ENCODE measurements around the gene CRIP3. TPM values are rescaled to one million over a fixed set of nuclear protein-coding genes. Genes with fewer than 3 reads are reported as not detected.

The CRIP3 gene
- total and polyA plus RNA-seq, 2 of the 4 experiments (the other 2 are of a cell fraction): not detected

GRCh38 chr6:43304361-43304760 is 4.3 kb downstream of the CRIP3 start:
- H2AK9ac ChIP-seq (replicated peaks; ENCODE audit: low read depth, low read length, poor library complexity): no peak overlapping the region
- H3K23ac ChIP-seq (ENCODE audit: low read depth, low read length): no peak overlapping the region
- H3K36me3 ChIP-seq (ENCODE audit: control insufficient read depth, insufficient read depth, low read length): no peaks in the 10 kb centered on the region
- dilution Hi-C loops (cut with HindIII; ENCODE audit: low sequenced_read_pairs, unreplicated experiment) (no loop called here), intact Hi-C loops (cut with micrococcal nuclease) (no loop called here), in situ Hi-C loops (cut with MboI; ENCODE audit: low sequenced_read_pairs) (no loop called here)
- no peak overlapping the region for H4K5ac ChIP-seq (ENCODE audit: low read depth, low read length)
- no CpG with 5 or more reads among the region's 3 CpGs for WGBS, 2 experiments (ENCODE audit: extremely low coverage in 2 of 2, insufficient read length in 1 of 2)
- no peak for DNase-seq
- H2BK15ac ChIP-seq (ENCODE audit: low read depth, low read length): no peak overlapping the region
- no peak overlapping the region for H3K9ac ChIP-seq (ENCODE audit: low read depth, low read length)
- H3K18ac ChIP-seq (ENCODE audit: low read depth, low read length): no peak overlapping the region
- BruUV-seq (replicated peaks): no TSS peak
- H2BK120ac ChIP-seq (ENCODE audit: low read depth, low read length): no peak overlapping the region
- ChIA-PET CTCF (no interaction called here), POLR2A (ENCODE audit: unreplicated experiment) (no interaction called here)
- no peak overlapping the region for H2AFZ ChIP-seq (replicated peaks; ENCODE audit: low read length, poor library complexity)
- H3K4me2 ChIP-seq (ENCODE audit: low read depth, low read length): no peak overlapping the region
- H2AK5ac ChIP-seq (ENCODE audit: low read depth, low read length): no peak overlapping the region
- ATAC-seq (ENCODE audit: low read depth): no peak
- no peaks in the 10 kb centered on the region; the same call in 1 of the 2 replicates for H3K4me1 ChIP-seq (ENCODE audit: control insufficient read depth, insufficient read depth, low read length)
- H3K27me3 ChIP-seq (ENCODE audit: control insufficient read depth, insufficient read depth, low read length): peaks cover 55% of the 10 kb centered on the region
- H2BK5ac ChIP-seq (ENCODE audit: low read depth, low read length, poor library complexity, severe bottlenecking): no peak overlapping the region
- H4K91ac ChIP-seq (ENCODE audit: insufficient read depth, low read depth, low read length): no peak overlapping the region
- H2BK20ac ChIP-seq (ENCODE audit: low read depth, low read length): no peak overlapping the region
- no peak overlapping the region for H3K56ac ChIP-seq (ENCODE audit: extremely low read depth, insufficient read depth, low read length)
- no peak overlapping the region for H3K4ac ChIP-seq (ENCODE audit: low read depth, low read length)
- no peak overlapping the region for H3K14ac ChIP-seq (replicated peaks; ENCODE audit: low read depth, low read length)
- H3K79me1 ChIP-seq (ENCODE audit: low read depth in 1 of 2, low read length in 2 of 2): no peaks in the 10 kb centered on the region
- H4K20me1 ChIP-seq (ENCODE audit: insufficient read depth, low read length): no peaks in the 10 kb centered on the region; the same call in 1 of the 2 replicates
- H3K9me3 ChIP-seq (ENCODE audit: control insufficient read depth, insufficient read depth, low read length): no peaks in the 10 kb centered on the region
- no peaks in the 10 kb centered on the region for H3K9me1 ChIP-seq (ENCODE audit: insufficient read depth, low read length)
- H3K4me3 ChIP-seq (ENCODE audit: insufficient read depth, low read depth, low read length): no peak overlapping the region
- no peak overlapping the region for H4K8ac ChIP-seq (ENCODE audit: low read depth in 2 of 2, low read length in 2 of 2)
- no peak overlapping the region for H3K27ac ChIP-seq (ENCODE audit: insufficient read depth, low read length)
- TF ChIP-seq NFE2L2 (IDR thresholded peaks at IDR 0.05; ENCODE audit: low read depth, low read length): no peak
- TF ChIP-seq POLR2A (IDR thresholded peaks at IDR 0.05; ENCODE audit: low read depth, low read length): no peak
- no peak for TF ChIP-seq CEBPB (IDR thresholded peaks at IDR 0.05; ENCODE audit: low read depth, low read length)
- TF ChIP-seq BHLHE40 (IDR thresholded peaks at IDR 0.05; ENCODE audit: low read depth, low read length): no peak
- TF ChIP-seq RCOR1 (IDR thresholded peaks at IDR 0.05; ENCODE audit: insufficient replicate concordance, low read length): no peak
- TF ChIP-seq MAFK (IDR thresholded peaks at IDR 0.05; ENCODE audit: low read depth, low read length): no peak
- TF ChIP-seq SMC3 (IDR thresholded peaks at IDR 0.05; ENCODE audit: low read depth, low read length): no peak
- TF ChIP-seq CHD1 (IDR thresholded peaks at IDR 0.05; ENCODE audit: low read depth, low read length): no peak
- TF ChIP-seq, protein P1, sequence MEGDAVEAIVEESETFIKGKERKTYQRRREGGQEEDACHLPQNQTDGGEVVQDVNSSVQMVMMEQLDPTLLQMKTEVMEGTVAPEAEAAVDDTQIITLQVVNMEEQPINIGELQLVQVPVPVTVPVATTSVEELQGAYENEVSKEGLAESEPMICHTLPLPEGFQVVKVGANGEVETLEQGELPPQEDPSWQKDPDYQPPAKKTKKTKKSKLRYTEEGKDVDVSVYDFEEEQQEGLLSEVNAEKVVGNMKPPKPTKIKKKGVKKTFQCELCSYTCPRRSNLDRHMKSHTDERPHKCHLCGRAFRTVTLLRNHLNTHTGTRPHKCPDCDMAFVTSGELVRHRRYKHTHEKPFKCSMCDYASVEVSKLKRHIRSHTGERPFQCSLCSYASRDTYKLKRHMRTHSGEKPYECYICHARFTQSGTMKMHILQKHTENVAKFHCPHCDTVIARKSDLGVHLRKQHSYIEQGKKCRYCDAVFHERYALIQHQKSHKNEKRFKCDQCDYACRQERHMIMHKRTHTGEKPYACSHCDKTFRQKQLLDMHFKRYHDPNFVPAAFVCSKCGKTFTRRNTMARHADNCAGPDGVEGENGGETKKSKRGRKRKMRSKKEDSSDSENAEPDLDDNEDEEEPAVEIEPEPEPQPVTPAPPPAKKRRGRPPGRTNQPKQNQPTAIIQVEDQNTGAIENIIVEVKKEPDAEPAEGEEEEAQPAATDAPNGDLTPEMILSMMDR (conservative IDR thresholded peaks at IDR 0.05; ENCODE audit: low read depth, low read length): no peak
- no peak for TF ChIP-seq RFX5 (IDR thresholded peaks at IDR 0.05; ENCODE audit: low read depth, low read length)
- no peak for TF ChIP-seq RAD21 (IDR thresholded peaks at IDR 0.05; ENCODE audit: low read length)
- TF ChIP-seq, protein P2, sequence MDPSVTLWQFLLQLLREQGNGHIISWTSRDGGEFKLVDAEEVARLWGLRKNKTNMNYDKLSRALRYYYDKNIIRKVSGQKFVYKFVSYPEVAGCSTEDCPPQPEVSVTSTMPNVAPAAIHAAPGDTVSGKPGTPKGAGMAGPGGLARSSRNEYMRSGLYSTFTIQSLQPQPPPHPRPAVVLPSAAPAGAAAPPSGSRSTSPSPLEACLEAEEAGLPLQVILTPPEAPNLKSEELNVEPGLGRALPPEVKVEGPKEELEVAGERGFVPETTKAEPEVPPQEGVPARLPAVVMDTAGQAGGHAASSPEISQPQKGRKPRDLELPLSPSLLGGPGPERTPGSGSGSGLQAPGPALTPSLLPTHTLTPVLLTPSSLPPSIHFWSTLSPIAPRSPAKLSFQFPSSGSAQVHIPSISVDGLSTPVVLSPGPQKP (IDR thresholded peaks at IDR 0.05; ENCODE audit: borderline replicate concordance, low read depth, low read length): no peak
- no peak for TF ChIP-seq MAZ (IDR thresholded peaks at IDR 0.05; ENCODE audit: borderline replicate concordance, low read depth, low read length)
- TF ChIP-seq MXI1 (IDR thresholded peaks at IDR 0.05; ENCODE audit: borderline replicate concordance, low read depth, low read length): no peak
- no peak for TF ChIP-seq USF2 (IDR thresholded peaks at IDR 0.05; ENCODE audit: low read depth, low read length)
- no peak for TF ChIP-seq FOS (IDR thresholded peaks at IDR 0.05; ENCODE audit: low read depth, low read length)

All from IMR-90 (cell line).